ENCODE data around the gene TMEM63B. TPM values are rescaled to one million over a fixed set of nuclear protein-coding genes. Genes with fewer than 3 reads are reported as not detected.

The TMEM63B gene
- total and polyA plus RNA-seq, 2 of the 8 experiments (the other 6 are each of a cell fraction or from before 2014, with no cell fraction given): 61.1 to 96.8 TPM

- no peak overlapping the region for H3K18ac ChIP-seq (ENCODE audit: extremely low read depth, low read length)
Observed at GRCh38 chr6:44096612-44097011, 30.7 kb upstream of the TMEM63B start.

More at GRCh38 chr6:44096612-44097011, 30.7 kb upstream of the TMEM63B start:
- Histone ChIP-seq H3K4me3 (ENCODE audit: extremely low read depth in 1 of 4, insufficient read depth in 2 of 4, low read depth in 3 of 4, low read length in 4 of 4) (no peak overlapping the region), H2AFZ (ENCODE audit: low read length) (no peak overlapping the region), H3K79me2 (ENCODE audit: control insufficient read depth in 1 of 2, insufficient read depth in 2 of 2, low read length in 2 of 2) (no peaks in the 10 kb centered on the region), H3K56ac (replicated peaks; ENCODE audit: insufficient read length, low read depth, low read length) (no peak overlapping the region), H3K27me3 (replicated peaks in 1 of 4; ENCODE audit: control insufficient read depth in 3 of 4, extremely low read depth in 1 of 4, insufficient read depth in 3 of 4, low read length in 3 of 4) (no peaks in the 10 kb centered on the region), H2BK20ac (ENCODE audit: low read length) (no peak overlapping the region), H3K4ac (replicated peaks; ENCODE audit: insufficient read length, low read depth, low read length) (no peak overlapping the region), H4K8ac (ENCODE audit: extremely low read depth, insufficient read depth, low read length) (no peak overlapping the region), H3K23me2 (ENCODE audit: low read depth, low read length) (no peaks in the 10 kb centered on the region), H4K20me1 (replicated peaks in 1 of 2; ENCODE audit: control insufficient read depth in 1 of 2, insufficient read depth in 2 of 2, low read length in 2 of 2) (peaks cover 5 to 25% of the 10 kb centered on the region in 2 experiments), H3K4me1 (replicated peaks in 1 of 4; ENCODE audit: control insufficient read depth in 3 of 4, insufficient read depth in 4 of 4, low read length in 3 of 4) (no peaks in the 10 kb centered on the region), H2AK5ac (ENCODE audit: low read depth, low read length) (no peak overlapping the region), H4K5ac (ENCODE audit: insufficient read length, low read depth, low read length) (no peak overlapping the region), H3K27ac (ENCODE audit: low read depth, low read length) (no peak overlapping the region), H3K4me2 (ENCODE audit: insufficient read depth in 1 of 2, low read depth in 2 of 2, low read length in 2 of 2) (no peak overlapping the region), H2BK120ac (replicated peaks; ENCODE audit: low read depth, low read length) (no peak overlapping the region), H2BK5ac (ENCODE audit: low read depth, low read length) (no peak overlapping the region), H4K91ac (replicated peaks; ENCODE audit: insufficient read length, low read length) (no peak overlapping the region), H2BK15ac (ENCODE audit: low read length) (no peak overlapping the region), H3K36me3 (ENCODE audit: control insufficient read depth in 2 of 4, insufficient read depth in 4 of 4, low read length in 3 of 4) (peaks cover 0 to 15% (median 0%) of the 10 kb centered on the region in 4 experiments; a peak in 3 of 8 replicates), H3K9ac (replicated peaks in 1 of 4; ENCODE audit: extremely low read depth in 1 of 4, low read depth in 3 of 4, low read length in 3 of 4) (no peak overlapping the region), H3K9me3 (ENCODE audit: insufficient read depth in 2 of 2, low read depth in 1 of 2, low read length in 1 of 2) (no peaks in the 10 kb centered on the region), H3K79me1 (ENCODE audit: low read depth, low read length) (no peaks in the 10 kb centered on the region; the same call in none of the 2 replicates), H3K14ac (ENCODE audit: insufficient read length) (no peak overlapping the region), H2BK12ac (ENCODE audit: low read depth, low read length) (no peak overlapping the region), H3K23ac (ENCODE audit: insufficient read length) (no peak overlapping the region)
- ChIA-PET POLR2A (ENCODE audit: partially characterized antibody) (interaction anchor here (1.0 to 2.7 kb wide), 5 partner anchors 12 to 160 kb away, joined by 3 to 18 read pairs (median 6); partner anchors contain the start of genes HSP90AB1 and SLC35B2), CTCF (ENCODE audit: partially characterized antibody) (interaction anchor here (0.6 to 10.8 kb wide), 26 partner anchors 11 to 287 kb away, joined by 3 to 255 read pairs (median 4); no protein-coding TSS in a partner anchor)
- WGBS, 2 experiments (ENCODE audit: extremely low coverage in 1 of 2, insufficient coverage in 1 of 2, insufficient read length in 1 of 2, insufficient replicate concordance in 2 of 2, low coverage in 1 of 2, low lambda C conversion rate in 2 of 2, missing lambda C conversion rate in 1 of 2): 63% methylated on average over 3 of the region's 3 CpGs; no CpG with 5 or more reads in 1 of the 2 experiments
- peak in 1 of 2 experiments; percentile 75 for DNase-seq (ENCODE audit: low read depth in 1 of 2, low spot score in 2 of 2)
- FAIRE-seq: no peak
- TF ChIP-seq RNF2 (IDR thresholded peaks at IDR 0.05; ENCODE audit: borderline replicate concordance, low read depth, low read length, missing control alignments, poor library complexity, severe bottlenecking) (no peak), MAX (IDR thresholded peaks at IDR 0.05) (0 out of 2 replicates have a peak, but pooled peaks have one; percentile 18), SIN3A (conservative IDR thresholded peaks at IDR 0.05 in 1 of 2, IDR thresholded peaks at IDR 0.05 in 1 of 2; ENCODE audit: low read depth in 1 of 2, low read length in 2 of 2) (0 out of 4 replicates have a peak, but pooled peaks of 1 of the 2 experiments have one; percentile 36), JUN (IDR thresholded peaks at IDR 0.05; ENCODE audit: low read depth, low read length) (no peak), CBX5 (IDR thresholded peaks at IDR 0.05; ENCODE audit: low read depth, low read length) (no peak), RAD21 (IDR thresholded peaks at IDR 0.05 in 1 of 2, conservative IDR thresholded peaks at IDR 0.05 in 1 of 2; ENCODE audit: low read depth in 2 of 2, low read length in 2 of 2) (peak; percentile 89 to 90), TBP (IDR thresholded peaks at IDR 0.05; ENCODE audit: low read depth, low read length) (no peak), CTCF (IDR thresholded peaks at IDR 0.05; ENCODE audit: control extremely low read depth in 1 of 3, insufficient read depth in 1 of 3, low read depth in 1 of 3, low read length in 3 of 3) (peak; percentile 87 to 97 (median 87))

Measured in H1 (cell line).